OCI-LY1 (cell line): ENCODE results near the gene MTG2.

ENCODE experiments used
- H2AFZ ChIP-seq: fragments of 200-600 bp; sonication (generic), shearing (Covaris generic); 2 replicates; pipeline ENCODE4 v1.6.0; 2014; ENCODE audit warnings: antibody characterized with exemption, mild to moderate bottlenecking, low read length
- H3F3A ChIP-seq: fragments of 200-600 bp; sonication (generic), shearing (Covaris generic); 2 replicates; pipeline ENCODE4 v1.6.0; 2014; ENCODE audit warnings: mild to moderate bottlenecking, antibody characterized with exemption, low read length, moderate library complexity; ENCODE audit not compliant: insufficient read depth
- H3K27ac ChIP-seq: fragments of 200-600 bp; sonication (generic); 2 replicates; pipeline ENCODE4 v1.5.1; 2014; ENCODE audit warnings: low read length, mixed run types, mild to moderate bottlenecking, low read depth; ENCODE audit not compliant: poor library complexity, severe bottlenecking
- H3K27me3 ChIP-seq: fragments of 200-600 bp; sonication (generic); 2 replicates; pipeline ENCODE4 v1.6.0; 2014; ENCODE audit warnings: antibody characterized with exemption, mild to moderate bottlenecking, low read length, moderate library complexity; ENCODE audit not compliant: insufficient read depth
- H3K36me3 ChIP-seq: fragments of 200-600 bp; sonication (generic); 2 replicates; pipeline ENCODE4 v1.6.1; 2014; ENCODE audit warnings: mild to moderate bottlenecking, antibody characterized with exemption, low read length, moderate library complexity, mixed read lengths; ENCODE audit not compliant: insufficient read depth
- H3K4me1 ChIP-seq: fragments of 200-600 bp; sonication (generic); 2 replicates; pipeline ENCODE4 v1.5.1; 2014; ENCODE audit warnings: mild to moderate bottlenecking, low read length, moderate library complexity; ENCODE audit not compliant: insufficient read depth, severe bottlenecking
- H3K4me2 ChIP-seq: fragments of 200-600 bp; sonication (generic), shearing (Covaris generic); 2 replicates; pipeline ENCODE4 v1.6.1; 2014; ENCODE audit warnings: low read length
- H3K4me3 ChIP-seq: fragments of 200-600 bp; sonication (generic); 2 replicates; pipeline ENCODE4 v1.5.1; 2014; ENCODE audit warnings: low read length, low read depth, mild to moderate bottlenecking, mixed read lengths; ENCODE audit not compliant: poor library complexity, severe bottlenecking
- H3K79me2 ChIP-seq: fragments of 200-600 bp; shearing (Covaris generic); 2 replicates; pipeline ENCODE4 v1.6.1; 2016; ENCODE audit warnings: mixed run types, low read length, mixed read lengths; ENCODE audit not compliant: insufficient read depth
- H3K9ac ChIP-seq: fragments of 200-600 bp; sonication (generic), shearing (Covaris generic); 2 replicates; pipeline ENCODE4 v1.6.1; 2014; ENCODE audit warnings: mild to moderate bottlenecking, low read length, mixed read lengths
- H3K9me2 ChIP-seq: fragments of 200-600 bp; sonication (generic), shearing (Covaris generic); 2 replicates; pipeline ENCODE4 v1.6.1; 2014; ENCODE audit warnings: low read depth, mild to moderate bottlenecking, low read length, mixed read lengths
- H3K9me3 ChIP-seq: fragments of 200-600 bp; shearing (Covaris generic); 2 replicates; pipeline ENCODE4 v1.6.1; 2014; ENCODE audit warnings: low read length, mixed read lengths
- H4K20me1 ChIP-seq: fragments of 200-600 bp; sonication (generic), shearing (Covaris generic); 2 replicates; pipeline ENCODE4 v1.6.0; 2016; ENCODE audit warnings: mild to moderate bottlenecking, low read length; ENCODE audit not compliant: insufficient read depth
- EZH2 ChIP-seq: fragments of 200-600 bp; sonication (generic), shearing (Covaris generic); IDR thresholded peaks from 2 replicates; pipeline ENCODE4 v1.8.0; 2017; ENCODE audit warnings: borderline replicate concordance, mixed run types, mild to moderate bottlenecking, antibody characterized with exemption, low read length, moderate library complexity, mixed read lengths
- TF ChIP-seq, protein P1 (sequence below): fragments of 200-600 bp; sonication (generic), shearing (Covaris generic); IDR thresholded peaks from 2 replicates; pipeline ENCODE4 v1.5.1; 2017; ENCODE audit warnings: mild to moderate bottlenecking, antibody characterized with exemption, low read length, moderate library complexity, mixed read lengths

The MTG2 gene

DNA sequence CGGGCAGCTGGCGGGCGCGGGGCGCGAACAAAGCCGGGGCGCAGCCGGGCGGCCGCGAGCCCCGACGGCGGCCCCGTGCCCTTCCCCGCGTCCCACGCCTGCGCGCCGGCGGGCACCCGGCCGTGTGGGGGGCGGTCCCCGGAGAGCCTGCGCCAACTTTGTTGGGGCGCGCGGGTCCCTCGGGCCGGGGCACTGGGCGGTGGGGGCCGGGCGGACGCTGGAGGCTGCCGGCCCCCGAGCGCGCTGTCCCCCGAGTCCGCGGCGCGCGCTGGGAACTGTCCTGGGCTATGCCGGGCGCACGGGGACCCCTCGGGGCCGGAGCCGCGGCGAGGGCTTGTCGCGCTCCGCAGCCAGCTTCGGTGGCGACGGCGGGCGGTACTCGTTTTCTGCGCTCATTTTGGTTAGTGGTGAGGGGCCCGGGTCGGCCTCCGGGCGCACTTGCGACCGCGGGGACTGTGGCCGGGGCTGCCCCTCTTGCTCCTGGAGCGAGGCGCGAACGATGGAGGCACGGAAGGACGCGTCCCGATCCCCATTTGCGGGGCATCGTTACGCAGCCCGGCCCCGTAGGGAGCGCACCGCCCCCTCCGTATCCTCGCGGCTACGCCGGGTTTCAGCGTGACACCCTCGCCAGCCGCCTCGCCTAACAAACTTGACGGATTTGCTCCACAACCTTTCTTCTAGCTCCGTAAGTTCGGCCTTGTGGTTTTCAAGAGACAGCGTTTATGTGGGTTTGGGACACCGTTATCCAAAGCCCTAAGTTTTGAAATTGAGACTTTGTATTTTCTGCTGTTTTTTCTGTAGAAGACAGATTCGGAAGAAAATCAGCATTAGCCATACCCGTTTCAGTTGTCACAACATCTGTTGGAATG lies 38.6 kb upstream of the MTG2 start:
- Histone ChIP-seq H3F3A (no peaks in the 10 kb centered on the region), H3K27me3 (no peaks in the 10 kb centered on the region), H2AFZ (no peak overlapping the region), H3K4me3 (peak overlapping the region; percentile 74), H4K20me1 (no peaks in the 10 kb centered on the region), H3K79me2 (peaks cover 30% of the 10 kb centered on the region), H3K4me1 (peaks cover 29% of the 10 kb centered on the region), H3K27ac (no peak overlapping the region), H3K4me2 (peak overlapping the region; percentile 84), H3K9me2 (no peaks in the 10 kb centered on the region), H3K9ac (peak overlapping the region; percentile 65), H3K9me3 (no peaks in the 10 kb centered on the region), H3K36me3 (peaks cover 25% of the 10 kb centered on the region)
- TF ChIP-seq EZH2 = no peak
- TF ChIP-seq, protein P1, sequence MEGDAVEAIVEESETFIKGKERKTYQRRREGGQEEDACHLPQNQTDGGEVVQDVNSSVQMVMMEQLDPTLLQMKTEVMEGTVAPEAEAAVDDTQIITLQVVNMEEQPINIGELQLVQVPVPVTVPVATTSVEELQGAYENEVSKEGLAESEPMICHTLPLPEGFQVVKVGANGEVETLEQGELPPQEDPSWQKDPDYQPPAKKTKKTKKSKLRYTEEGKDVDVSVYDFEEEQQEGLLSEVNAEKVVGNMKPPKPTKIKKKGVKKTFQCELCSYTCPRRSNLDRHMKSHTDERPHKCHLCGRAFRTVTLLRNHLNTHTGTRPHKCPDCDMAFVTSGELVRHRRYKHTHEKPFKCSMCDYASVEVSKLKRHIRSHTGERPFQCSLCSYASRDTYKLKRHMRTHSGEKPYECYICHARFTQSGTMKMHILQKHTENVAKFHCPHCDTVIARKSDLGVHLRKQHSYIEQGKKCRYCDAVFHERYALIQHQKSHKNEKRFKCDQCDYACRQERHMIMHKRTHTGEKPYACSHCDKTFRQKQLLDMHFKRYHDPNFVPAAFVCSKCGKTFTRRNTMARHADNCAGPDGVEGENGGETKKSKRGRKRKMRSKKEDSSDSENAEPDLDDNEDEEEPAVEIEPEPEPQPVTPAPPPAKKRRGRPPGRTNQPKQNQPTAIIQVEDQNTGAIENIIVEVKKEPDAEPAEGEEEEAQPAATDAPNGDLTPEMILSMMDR = no peak

DNA sequence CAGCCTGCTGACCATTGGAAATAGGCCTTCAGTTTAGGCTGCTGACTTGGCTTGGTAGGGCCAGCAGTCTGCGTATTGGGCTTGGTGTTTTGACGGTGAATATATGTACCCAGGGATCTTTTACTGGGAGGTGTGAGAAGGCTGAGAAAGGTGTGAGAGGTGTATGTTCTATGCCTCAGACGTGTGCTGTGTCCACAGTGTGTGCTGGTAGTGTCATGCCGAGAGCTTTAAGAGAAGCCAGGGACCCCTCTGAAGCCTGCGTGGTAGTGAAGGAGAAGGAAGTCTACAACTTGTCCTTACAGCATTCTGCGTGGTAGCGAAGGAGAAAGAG lies 37.2 kb upstream of the MTG2 start:
- H3K9ac ChIP-seq = no peak overlapping the region
- H3K27ac ChIP-seq = no peak overlapping the region
- H3K4me1 ChIP-seq = peaks cover 28% of the 10 kb centered on the region
- no peaks in the 10 kb centered on the region for H3F3A ChIP-seq
- no peak overlapping the region for H3K4me2 ChIP-seq
- H4K20me1 ChIP-seq = no peaks in the 10 kb centered on the region
- no peaks in the 10 kb centered on the region for H3K27me3 ChIP-seq
- peaks cover 22% of the 10 kb centered on the region for H3K79me2 ChIP-seq
- H3K4me3 ChIP-seq = no peak overlapping the region
- no peak overlapping the region for H2AFZ ChIP-seq
- TF ChIP-seq, protein P1 = no peak
- TF ChIP-seq EZH2 = no peak
- peaks cover 11% of the 10 kb centered on the region for H3K36me3 ChIP-seq
- H3K9me3 ChIP-seq = no peaks in the 10 kb centered on the region
- no peaks in the 10 kb centered on the region for H3K9me2 ChIP-seq

GRCh38 chr20:62146019-62146755 lies 36.6 kb upstream of the MTG2 start:
- Histone ChIP-seq H3K27ac (no peak overlapping the region), H3K4me1 (peaks cover 23% of the 10 kb centered on the region), H3K9me3 (no peaks in the 10 kb centered on the region), H3K4me3 (no peak overlapping the region), H3K9me2 (no peaks in the 10 kb centered on the region), H3K79me2 (peaks cover 16% of the 10 kb centered on the region), H2AFZ (no peak overlapping the region), H4K20me1 (no peaks in the 10 kb centered on the region), H3K9ac (no peak overlapping the region), H3K27me3 (no peaks in the 10 kb centered on the region), H3K4me2 (no peak overlapping the region), H3K36me3 (peaks cover 5% of the 10 kb centered on the region), H3F3A (no peaks in the 10 kb centered on the region)
- TF ChIP-seq EZH2 = no peak
- TF ChIP-seq, protein P1 = no peak
